Coronary artery (tissue), 2 donors: ENCODE data around the gene MTIF2.
"Not testable (repeated sequence)": the region's sequence is repeated elsewhere in the genome, so short reads cannot be mapped to it uniquely, and the experiment has no call there.

Experiments used
- DNase-seq: peaks from one replicate; pipeline ENCODE4 v3.0.0-alpha.2; 2017; ENCODE audit warnings: low spot score
- H3K27ac ChIP-seq, 2 donors: fragments of 200-600 bp; sonication (generic); one replicate each; pipeline ENCODE4 v1.5.1; 2016 to 2019
- H3K4me3 ChIP-seq: fragments of 200-600 bp; sonication (generic); 2 replicates; pipeline ENCODE4 v1.5.1; 2016; ENCODE audit warnings: mild to moderate bottlenecking, moderate library complexity
- TF ChIP-seq, protein P1 (sequence below): fragments of 200-600 bp; sonication (generic); IDR thresholded peaks from one replicate; pipeline ENCODE4 v1.5.1; 2019; ENCODE audit warnings: antibody characterized with exemption

Gene MTIF2

GRCh38 chr2:55213822-55214221, 55.2 kb downstream of the MTIF2 start:
- Histone ChIP-seq H3K4me3 (no peak overlapping the region), H3K27ac (no peak overlapping the region)
- no peak for DNase-seq
- TF ChIP-seq, protein P1, sequence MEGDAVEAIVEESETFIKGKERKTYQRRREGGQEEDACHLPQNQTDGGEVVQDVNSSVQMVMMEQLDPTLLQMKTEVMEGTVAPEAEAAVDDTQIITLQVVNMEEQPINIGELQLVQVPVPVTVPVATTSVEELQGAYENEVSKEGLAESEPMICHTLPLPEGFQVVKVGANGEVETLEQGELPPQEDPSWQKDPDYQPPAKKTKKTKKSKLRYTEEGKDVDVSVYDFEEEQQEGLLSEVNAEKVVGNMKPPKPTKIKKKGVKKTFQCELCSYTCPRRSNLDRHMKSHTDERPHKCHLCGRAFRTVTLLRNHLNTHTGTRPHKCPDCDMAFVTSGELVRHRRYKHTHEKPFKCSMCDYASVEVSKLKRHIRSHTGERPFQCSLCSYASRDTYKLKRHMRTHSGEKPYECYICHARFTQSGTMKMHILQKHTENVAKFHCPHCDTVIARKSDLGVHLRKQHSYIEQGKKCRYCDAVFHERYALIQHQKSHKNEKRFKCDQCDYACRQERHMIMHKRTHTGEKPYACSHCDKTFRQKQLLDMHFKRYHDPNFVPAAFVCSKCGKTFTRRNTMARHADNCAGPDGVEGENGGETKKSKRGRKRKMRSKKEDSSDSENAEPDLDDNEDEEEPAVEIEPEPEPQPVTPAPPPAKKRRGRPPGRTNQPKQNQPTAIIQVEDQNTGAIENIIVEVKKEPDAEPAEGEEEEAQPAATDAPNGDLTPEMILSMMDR = no peak

GRCh38 chr2:55204950-55205349, 64.1 kb downstream of the MTIF2 start:
- Histone ChIP-seq H3K4me3 (no peak overlapping the region), H3K27ac (no peak overlapping the region)
- TF ChIP-seq, protein P1 = no peak
- DNase-seq = no peak

GRCh38 chr2:55204536-55204935, 64.5 kb downstream of the MTIF2 start:
- DNase-seq = no peak
- Histone ChIP-seq H3K27ac (no peak overlapping the region), H3K4me3 (no peak overlapping the region)
- TF ChIP-seq, protein P1 = no peak

- no peak for DNase-seq
- TF ChIP-seq, protein P1 = no peak
- no peak overlapping the region for H3K4me3 ChIP-seq
- no peak overlapping the region for H3K27ac ChIP-seq
Observed at GRCh38 chr2:55200416-55200815, 68.6 kb downstream of the MTIF2 start.

- no peak overlapping the region for H3K4me3 ChIP-seq
- no peak for DNase-seq
- TF ChIP-seq, protein P1 = no peak
- no peak overlapping the region for H3K27ac ChIP-seq
Observed at GRCh38 chr2:55196526-55196925, 72.5 kb downstream of the MTIF2 start.

- H3K27ac ChIP-seq, H3K4me3 ChIP-seq, DNase-seq: not testable (repeated sequence)
Observed at GRCh38 chr2:55191888-55192287, 77.1 kb downstream of the MTIF2 start.

GRCh38 chr2:55186837-55187236, 82.2 kb downstream of the MTIF2 start:
- not testable (repeated sequence) for H3K4me3 ChIP-seq, DNase-seq, H3K27ac ChIP-seq
